Skin epidermis (tissue), 12 donors: ENCODE results near the gene CS.
A peak's percentile ranks its signal among the peaks of the same experiment; 100 is the strongest.
"Not testable (repeated sequence)": the region's sequence is repeated elsewhere in the genome, so short reads cannot be mapped to it uniquely, and the experiment has no call there.

ENCODE experiments used
- H3K27ac ChIP-seq, 21 experiments: fragments of 200-600 bp; sonication (generic) in 11 of 21; one replicate each; pipeline ENCODE4 v1.5.0; 2020; ENCODE audit warnings: mild to moderate bottlenecking in 3 of 21, inconsistent platforms in 2 of 21, moderate library complexity in 2 of 21
- H3K4me3 ChIP-seq, 7 experiments: fragments of 200-600 bp; sonication (generic) in 2 of 7; one replicate each; pipeline ENCODE4 v1.5.0; 2020; ENCODE audit warnings: inconsistent platforms in 2 of 7, mild to moderate bottlenecking in 2 of 7, moderate library complexity in 1 of 7

The CS gene

DNA sequence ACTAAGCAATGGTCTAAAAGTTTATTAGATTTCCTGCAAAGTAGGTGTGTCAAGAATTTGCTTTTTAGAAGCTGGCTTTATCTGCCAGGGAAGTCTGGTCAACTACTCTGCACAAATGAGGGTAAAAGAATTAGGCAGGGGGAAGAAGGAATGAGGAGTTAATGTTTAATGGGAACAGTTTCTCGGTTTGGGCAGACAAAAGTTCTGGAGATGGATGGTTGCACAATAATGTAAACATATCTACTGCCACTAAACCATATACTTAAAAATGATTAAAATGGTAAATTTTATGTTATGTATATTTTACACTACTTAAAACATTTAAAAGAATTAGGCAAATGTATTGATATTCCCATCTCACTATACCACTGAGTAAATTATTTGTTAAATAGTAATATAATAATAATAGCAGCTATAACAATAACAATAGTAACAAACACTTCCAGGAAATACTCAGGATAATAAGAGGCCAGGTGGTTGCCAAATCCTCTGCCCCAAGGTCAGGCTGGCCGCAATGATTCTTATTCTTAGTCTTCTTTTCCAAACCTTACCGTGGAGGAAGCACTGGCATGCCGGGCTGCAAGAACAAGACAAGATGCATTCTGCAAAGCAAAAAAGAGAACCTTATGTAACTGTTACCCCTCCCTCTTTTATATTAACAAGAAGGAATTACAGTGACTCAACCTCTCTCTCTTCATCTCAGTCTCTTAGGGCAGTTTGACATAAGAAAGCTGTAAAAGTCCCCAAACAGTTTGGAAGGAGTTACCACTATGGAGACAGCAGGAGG, 13.9 kb downstream of the CS start:
- H3K4me3 ChIP-seq = no peak overlapping the region
- H3K27ac ChIP-seq = peak overlapping the region in 2 of 21 experiments; percentile 0 to 16

DNA sequence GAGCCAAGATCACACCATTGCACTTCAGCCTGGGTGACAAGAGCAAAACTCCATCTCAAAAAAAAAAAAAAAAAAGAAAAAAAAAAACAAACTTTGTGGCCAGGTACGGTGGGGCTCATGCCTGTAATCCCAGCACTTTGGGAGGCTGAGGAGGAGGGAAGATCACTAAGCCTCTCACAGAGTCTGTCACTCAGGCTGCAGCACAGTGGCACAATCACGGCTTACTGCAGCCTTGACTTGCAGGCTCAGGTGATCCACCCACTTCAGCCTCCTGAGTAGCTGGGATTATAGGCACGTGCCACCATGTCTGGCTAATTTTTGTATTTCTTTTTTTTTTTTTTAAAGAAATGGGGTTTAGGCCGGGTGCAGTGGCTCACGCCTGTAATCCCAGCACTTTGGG, 15.9 kb downstream of the CS start:
- not testable (repeated sequence) for H3K4me3 ChIP-seq, H3K27ac ChIP-seq

DNA sequence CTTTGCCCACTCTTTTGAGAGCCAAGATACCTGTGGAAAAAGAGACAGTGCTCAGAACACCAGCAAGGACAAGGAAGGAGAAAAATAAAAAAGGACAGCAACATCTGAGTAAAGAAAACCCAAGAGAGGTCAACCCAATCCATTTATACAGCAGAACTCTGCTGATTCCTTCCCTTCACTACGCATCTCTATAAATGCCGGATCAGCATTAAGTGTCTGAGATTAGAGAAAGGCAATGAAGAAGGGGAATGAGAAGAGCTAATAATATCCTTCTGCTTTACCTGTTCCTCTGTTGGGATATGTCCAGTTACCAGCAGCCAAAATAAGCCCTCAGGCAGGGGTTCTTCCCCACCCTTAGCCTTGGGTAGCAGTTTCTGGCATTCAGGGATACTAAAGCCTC, 17.6 kb downstream of the CS start:
- Histone ChIP-seq H3K27ac (no peak overlapping the region), H3K4me3 (no peak overlapping the region)

DNA sequence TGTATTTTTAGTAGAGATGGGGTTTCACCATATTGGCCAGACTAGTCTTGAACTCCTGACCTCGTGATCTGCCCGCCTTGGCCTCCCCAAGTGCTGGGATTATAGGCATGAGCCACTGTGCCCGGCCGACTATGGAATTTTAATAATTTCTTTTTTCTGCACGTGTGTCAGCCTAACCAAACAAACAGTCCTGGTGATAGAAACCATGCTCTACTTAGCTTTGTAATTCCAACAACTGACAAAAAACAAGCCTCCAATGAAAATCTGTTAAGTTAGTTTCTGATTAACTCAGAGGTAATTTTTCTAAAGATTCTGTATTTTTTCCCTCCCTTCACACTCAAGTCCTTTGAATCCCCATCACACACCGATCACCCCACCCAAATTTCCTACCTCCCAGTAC, 18.1 kb downstream of the CS start:
- Histone ChIP-seq H3K4me3 (no peak overlapping the region), H3K27ac (no peak overlapping the region)

DNA sequence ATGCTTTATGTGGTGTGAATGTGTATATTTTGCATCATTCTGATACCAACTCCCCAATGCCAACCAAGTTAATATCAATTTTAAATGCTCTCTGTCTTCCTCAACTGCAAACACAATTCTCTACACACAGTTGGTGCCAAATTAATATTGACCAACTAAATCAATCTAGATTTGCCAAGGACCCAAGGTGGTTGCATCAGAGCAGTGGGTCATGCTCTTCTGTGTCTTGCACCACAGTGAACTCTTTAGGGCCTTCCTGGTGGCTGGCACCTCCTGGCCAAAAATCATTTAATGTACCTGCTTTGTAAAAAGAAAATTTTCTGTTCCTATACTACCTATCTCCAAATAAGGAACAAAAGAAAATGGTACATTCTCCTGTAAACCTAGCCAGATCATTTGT, 19.3 kb downstream of the CS start:
- H3K27ac ChIP-seq = no peak overlapping the region

DNA sequence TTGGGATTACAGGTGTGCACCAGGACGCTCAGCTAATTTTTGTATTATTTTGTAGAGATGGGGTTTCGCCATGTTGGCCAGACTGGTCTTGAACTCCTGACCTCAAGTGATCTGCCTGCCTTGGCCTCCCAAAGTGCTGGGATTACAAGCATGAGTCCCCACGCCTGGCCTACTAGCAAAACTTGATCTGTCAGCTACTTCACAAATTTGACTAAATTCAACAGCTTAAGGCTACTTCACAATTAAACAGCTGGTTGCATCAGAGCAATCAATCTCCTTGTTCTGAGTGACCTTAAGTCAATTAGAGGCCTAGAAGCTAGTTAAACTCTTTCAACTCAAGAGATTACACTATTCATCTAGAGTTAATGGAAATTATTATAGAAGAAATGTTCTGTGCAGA, 21.2 kb downstream of the CS start:
- no peak overlapping the region for H3K4me3 ChIP-seq
- H3K27ac ChIP-seq = no peak overlapping the region

More for the DNA sequence above, 19.3 kb downstream of the CS start:
- H3K4me3 ChIP-seq = no peak overlapping the region

DNA sequence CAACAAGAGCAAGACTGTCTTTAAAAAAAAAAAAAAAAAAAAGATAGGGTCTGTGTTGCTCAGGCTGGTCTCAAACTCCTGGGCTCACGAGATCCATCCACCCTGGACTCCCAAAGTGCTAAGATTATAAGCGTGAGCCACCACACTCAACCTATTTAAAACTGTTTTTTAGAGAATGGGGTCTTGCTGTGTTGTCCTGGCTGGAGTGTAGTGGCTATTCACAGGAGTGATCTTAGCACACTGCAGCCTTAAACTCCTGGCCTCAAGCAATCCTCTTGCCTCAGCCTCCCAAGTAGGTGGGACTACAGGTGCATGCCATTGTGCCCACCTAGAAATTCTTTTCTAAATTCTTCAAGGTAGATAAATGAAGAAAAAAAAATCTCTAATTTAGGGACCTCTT, 25.8 kb downstream of the CS start:
- no peak overlapping the region for H3K27ac ChIP-seq
- no peak overlapping the region for H3K4me3 ChIP-seq

DNA sequence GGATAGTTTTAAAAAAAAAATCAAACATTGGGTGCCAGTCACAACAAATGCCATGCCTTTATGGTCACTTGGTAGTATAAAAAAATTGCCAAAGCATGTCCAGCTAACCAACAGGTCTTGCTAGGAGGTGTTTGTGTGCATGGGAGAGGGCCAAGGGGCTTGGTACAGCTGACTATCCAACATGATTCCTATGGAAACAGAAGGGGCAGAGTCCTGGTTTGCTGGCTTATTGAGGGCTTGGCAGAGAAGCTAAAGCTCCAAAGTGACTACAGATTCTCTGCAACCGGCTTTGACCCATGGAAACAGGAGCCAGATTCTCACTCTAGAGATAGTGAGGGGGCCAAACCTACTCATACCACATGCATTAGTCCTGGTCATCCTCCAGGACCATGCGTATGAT, 27.7 kb downstream of the CS start:
- H3K27ac ChIP-seq, H3K4me3 ChIP-seq: not testable (repeated sequence)

DNA sequence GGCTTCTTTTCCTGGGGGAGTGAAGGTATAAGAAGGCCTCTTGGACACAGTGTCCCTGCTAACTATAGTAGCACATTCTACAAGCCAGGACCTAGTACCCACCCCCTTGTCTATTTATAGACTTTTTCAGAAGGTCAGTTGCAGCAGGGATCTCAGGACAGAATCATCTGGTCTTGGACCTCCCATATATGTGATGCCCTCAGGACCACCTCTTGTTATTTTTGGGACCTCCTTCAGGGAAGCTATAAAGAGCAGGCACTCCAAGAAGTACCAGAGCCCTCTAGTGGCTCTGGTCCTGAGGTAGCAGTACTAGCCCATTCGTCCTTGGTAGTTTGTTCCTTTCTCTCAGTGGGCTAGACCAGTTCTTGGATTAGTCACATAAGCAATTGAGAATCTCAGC, 29.1 kb downstream of the CS start:
- Histone ChIP-seq H3K4me3 (no peak overlapping the region), H3K27ac (no peak overlapping the region)

DNA sequence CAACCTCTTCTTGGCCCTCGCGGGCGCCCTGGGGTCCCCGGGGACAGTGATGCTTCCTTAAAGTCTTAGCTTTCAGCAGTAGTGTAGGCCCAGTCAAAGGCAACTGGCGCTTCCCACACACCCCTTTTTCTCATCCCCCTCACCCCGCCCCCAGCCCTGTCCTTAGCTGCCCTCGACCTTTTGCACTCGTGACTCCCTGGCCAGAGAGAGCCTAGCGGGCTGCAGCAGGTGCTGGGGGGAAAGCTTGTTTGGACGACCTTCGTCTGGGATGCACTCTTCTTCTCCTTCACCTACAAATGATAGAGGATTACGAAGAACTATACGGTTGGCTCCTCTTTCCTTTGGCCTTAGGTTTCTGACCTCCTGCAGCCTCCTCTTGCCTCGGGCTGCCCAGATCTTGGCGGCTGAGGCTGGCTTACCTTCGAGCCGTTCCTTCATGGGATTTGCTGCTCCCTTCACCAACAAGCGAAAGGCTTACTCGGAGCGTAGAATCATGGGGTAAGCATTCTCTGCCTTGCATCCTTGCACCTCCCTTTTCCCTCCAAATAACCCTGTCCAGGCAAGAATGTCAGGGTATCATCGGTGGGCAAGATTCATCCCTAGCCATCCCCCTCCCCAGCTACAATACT, 32.6 kb downstream of the CS start:
- peak overlapping the region in 19 of 21 experiments; percentile 68 to 95 (median 90) for H3K27ac ChIP-seq
- peak overlapping the region; percentile 54 to 73 (median 68) for H3K4me3 ChIP-seq

DNA sequence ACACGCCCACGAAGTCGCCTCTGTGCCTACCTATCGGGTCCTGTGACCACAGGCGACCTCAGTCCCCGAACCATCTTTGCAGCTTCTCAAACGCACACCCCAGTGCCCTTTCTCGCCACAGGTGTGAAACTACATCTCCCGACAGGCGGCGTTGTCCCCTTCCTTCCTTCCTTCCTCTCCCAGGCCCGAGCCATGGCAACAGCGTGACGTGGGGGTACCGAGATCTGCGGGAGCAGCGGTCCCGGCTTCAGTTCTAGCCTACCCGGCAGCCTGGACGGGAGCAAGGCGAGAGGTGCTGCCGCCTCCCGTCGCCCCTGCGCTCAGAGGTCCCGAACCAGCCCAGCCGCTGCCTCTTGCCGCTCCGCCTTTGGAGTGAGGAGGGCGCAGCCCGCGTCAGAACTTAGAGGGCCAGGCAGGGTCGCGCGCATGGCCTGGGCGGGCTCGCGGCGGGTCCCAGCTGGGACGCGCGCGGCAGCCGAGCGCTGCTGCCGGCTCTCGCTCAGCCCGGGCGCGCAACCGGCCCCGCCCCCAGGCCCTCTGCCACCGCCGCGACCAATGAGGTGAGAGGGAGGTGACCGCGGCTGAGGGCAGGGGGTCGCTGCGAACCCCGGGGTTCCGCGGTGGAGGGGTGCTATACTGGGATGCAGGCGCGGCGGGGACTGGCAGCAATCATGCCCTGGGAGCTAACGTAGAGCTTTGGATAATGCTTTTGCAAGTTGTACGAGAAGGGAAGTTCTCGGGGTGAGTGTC, 33.3 kb downstream of the CS start, which contains the start of gene COQ10A:
COQ10A (plus strand) TSS at position 250 of the 750 bp plus-strand sequence; CDS start at position 427, 177 bp downstream.
- peak within 1 kb of the TSS; percentile 54 to 73 (median 68) for H3K4me3 ChIP-seq
- peak within 1 kb of the TSS; percentile 39 to 95 (median 89) for H3K27ac ChIP-seq

DNA sequence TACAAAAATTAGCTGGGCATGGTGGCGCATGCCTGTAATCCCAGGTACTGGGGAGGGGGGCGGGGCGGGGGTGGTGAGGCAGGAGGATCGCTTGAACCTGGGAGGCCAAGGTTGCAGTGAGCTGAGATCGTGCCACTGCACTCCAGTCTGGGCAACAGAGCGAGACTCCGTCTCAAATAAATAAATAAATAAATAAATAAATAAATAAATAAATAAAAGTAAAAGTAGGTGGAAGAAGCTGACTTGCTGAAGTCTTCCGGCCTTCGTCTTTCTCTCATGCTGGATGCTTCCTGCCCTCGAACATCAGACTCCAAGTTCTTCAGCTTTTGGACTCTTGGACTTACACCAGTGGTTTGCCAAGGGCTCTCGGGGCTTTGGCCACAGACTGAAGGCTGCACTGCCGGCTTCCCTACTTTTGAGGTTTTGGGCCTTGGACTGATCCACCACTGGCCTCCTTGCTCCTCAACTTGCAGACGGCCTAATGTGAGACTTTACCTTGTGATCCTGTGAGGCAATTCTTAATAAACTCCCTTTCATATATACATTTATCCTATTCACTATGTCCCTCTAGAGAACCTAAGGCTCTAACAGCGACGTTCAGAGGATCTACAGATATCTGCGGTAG, 34.0 kb downstream of the CS start:
- peak overlapping the region; percentile 54 to 73 (median 68) for H3K4me3 ChIP-seq
- H3K27ac ChIP-seq = peak overlapping the region in 20 of 21 experiments; percentile 68 to 95 (median 90)

DNA sequence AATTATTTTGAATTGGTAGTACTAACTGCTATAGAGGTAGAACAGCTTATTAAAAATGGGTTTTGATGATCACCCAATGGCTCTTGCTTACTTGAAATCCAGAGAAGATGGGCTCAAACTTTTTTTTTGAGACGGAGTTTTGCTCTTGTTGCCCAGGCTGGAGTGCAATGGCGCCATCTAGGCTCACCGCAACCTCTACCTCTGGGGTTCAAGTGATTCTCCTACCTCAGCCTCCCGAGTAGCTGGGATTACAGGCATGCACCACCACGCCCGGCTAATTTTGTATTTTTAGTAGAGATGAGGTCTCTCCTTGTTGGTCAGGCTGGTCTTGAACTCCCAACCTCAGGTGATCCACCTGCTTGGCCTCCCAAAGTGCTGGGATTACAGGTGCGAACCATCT, 37.2 kb downstream of the CS start:
- not testable (repeated sequence) for H3K27ac ChIP-seq, H3K4me3 ChIP-seq

DNA sequence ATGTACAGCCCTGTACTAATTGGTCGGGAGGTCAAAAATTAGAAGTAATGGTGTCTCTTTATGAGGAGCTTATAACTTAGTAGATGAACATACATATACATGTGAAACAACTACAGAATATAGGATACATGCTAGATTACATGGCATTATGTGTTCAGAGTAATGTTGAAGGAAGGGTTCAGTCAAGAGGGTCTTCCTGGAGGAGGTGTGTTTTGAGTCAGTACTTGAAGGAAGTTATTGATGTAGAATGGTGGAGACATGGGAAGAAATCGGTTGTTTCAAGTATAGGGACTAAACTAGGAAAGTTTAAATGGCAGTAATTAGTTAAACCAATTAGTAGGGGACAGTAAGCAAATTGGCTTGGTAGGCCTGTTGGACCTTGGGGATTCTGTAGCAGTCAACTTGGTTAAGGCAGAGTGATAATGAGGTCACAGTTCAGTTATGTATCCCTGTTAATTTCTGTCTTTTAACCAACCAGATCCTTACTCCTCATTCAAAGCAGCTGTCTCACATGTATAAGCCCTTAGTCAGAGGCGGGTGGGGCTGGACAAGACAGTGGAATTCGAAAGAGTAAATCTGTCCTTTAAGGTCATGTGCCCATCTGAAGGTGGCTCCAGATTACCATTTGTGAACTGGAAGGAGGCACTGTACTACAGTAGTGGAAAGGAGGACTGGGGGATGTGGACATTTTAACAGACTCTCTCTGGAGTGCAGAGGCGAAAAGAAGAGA, 38.5 kb downstream of the CS start:
- peak overlapping the region in 5 of 21 experiments; percentile 9 to 63 (median 45) for H3K27ac ChIP-seq
- no peak overlapping the region for H3K4me3 ChIP-seq

DNA sequence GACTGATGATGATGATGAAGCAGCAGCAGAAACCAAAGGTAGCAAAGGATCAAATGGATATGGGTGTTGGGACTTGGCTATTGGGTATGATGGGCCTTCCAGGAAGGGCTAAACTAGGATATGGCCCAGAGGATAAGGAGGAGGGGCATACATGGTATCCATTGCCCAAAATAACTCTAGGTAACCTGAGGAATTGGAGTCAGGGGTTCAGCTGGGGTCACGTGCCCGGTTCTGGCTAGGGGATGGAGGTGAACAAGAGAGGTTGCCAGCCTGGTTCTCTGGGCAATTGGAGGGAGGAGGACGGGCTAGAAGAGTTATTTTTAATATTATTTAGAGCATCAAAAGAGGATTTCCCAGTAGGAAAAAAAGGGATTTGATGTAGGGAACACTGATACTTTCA, 39.2 kb downstream of the CS start:
- no peak overlapping the region for H3K4me3 ChIP-seq
- peak overlapping the region in 2 of 21 experiments; percentile 54 to 63 for H3K27ac ChIP-seq

DNA sequence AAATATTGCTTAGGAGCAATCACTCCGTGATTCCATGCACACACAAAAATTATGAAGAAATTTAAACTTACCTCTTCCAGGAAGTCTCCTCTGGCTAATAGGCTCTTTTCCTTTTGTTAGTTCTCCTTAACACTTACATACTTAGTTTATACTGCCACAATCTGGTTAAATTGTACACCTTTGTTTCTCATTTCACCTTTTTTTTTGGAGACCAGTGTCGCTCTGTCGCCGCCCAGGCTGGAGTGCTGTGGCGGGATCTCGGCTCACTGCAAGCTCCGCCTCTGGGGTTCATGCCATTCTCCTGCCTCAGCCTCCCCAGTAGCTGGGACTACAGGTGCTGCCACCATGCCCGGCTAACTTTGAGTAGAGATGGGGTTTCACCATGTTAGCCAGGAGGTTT, 39.8 kb downstream of the CS start:
- H3K4me3 ChIP-seq = no peak overlapping the region
- no peak overlapping the region for H3K27ac ChIP-seq

DNA sequence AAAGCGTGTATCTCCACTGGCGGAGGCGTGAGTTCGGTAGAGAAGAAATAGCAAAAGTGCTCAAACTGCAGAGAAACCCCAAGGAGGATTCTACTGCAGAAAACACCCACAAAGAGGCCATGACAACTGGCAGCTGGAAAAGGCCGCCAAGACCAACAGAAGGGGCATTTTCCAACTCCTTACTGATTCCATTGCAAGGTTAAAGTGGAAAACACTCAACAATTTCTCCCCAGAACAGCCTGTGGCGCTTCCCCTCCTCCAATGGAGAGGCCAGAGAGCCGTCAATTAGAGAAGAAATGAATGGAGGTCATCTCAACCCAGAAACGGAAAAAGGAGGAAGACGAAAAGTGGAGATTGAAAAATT, 41.3 kb downstream of the CS start:
- H3K27ac ChIP-seq = peak overlapping the region in 20 of 21 experiments; percentile 75 to 97 (median 91)
- peak overlapping the region; percentile 70 to 93 (median 91) for H3K4me3 ChIP-seq

DNA sequence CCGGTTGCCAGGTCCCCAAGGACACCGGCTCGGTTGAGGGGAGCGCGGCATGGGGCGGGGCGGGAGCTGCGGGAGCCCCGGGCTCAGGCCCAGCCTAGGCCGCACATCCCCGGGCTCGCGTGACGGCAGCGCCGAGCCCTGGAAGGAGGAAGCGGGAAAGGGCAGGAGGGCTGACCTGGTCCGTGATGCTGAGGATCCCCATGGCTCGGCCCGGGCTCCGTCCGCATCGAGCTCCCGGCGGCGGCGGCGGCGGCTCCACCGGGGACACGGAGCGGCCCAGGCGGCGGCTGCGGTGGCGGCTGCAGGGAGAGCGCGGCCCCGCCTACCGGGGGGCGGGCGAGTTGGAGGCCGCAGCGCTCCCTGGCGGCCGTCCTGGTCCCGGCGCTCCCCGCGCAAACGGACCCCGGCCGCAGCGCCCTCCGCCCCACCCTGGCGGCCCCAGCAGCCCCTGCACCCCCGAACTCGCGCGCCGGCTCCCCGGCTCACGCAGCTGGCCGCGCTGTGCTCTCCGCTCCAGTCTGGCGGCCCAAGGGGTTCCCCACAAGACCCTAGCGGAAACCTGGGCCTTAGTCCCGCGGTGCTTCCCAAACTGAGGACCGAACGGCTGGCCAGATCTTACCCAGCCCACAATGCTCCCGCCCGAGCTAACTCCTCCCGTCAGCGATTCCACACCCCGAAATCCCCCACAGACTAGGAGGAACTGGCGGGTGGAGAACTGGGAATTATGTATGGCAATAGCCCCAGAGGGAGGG, 41.9 kb downstream of the CS start, which contains the start of gene ANKRD52:
ANKRD52 (minus strand) TSS at position 317 of the 752 bp plus-strand sequence; CDS start at position 202, 115 bp downstream.
- Histone ChIP-seq H3K4me3 (peak within 1 kb of the TSS; percentile 70 to 93 (median 91)), H3K27ac (peak within 1 kb of the TSS; percentile 75 to 97 (median 91))
